Activated naive CD8-positive, alpha-beta T cell treated with anti-CD3 and anti-CD28 coated beads, Interleukin-2, amount 10 ng/mL, durations not matched to agents 7 days and 5 days (primary cell): Measurements from ENCODE around the gene BNC2. TPM values are rescaled to one million over a fixed set of nuclear protein-coding genes. Genes with fewer than 3 reads are reported as not detected.

Experiments used
- ATAC-seq: fragments of 150-1000 bp; cut with Tn5 transposase; one replicate; pipeline ENCODE4 v1.10.0; 2021; ENCODE audit warnings: low read depth, moderate library complexity
- POLR2A ChIA-PET: fragments of 350-600 bp; sonication (Branson Sonifier 250); formaldehyde crosslinking; loops from one replicate; lab custom pipeline; 2021; ENCODE audit warnings: antibody characterized with exemption; lab: Charles Lee
- DNase-seq: peaks from one replicate; pipeline ENCODE4 v3.0.0; 2021
- H3K27ac Mint-ChIP-seq: one replicate; pipeline ENCODE4 v1.8.0; 2022; ENCODE audit warnings: mild to moderate bottlenecking, mixed read lengths
- H3K27me3 Mint-ChIP-seq: one replicate; pipeline ENCODE4 v1.8.0; 2022; ENCODE audit warnings: mild to moderate bottlenecking, moderate library complexity, mixed read lengths
- H3K36me3 Mint-ChIP-seq: one replicate; pipeline ENCODE4 v1.8.0; 2021; ENCODE audit warnings: mild to moderate bottlenecking, mixed read lengths
- H3K4me1 Mint-ChIP-seq: one replicate; pipeline ENCODE4 v1.8.0; 2021; ENCODE audit warnings: mixed read lengths
- H3K4me3 Mint-ChIP-seq: one replicate; pipeline ENCODE4 v1.8.0; 2022; ENCODE audit warnings: mild to moderate bottlenecking, moderate library complexity, mixed read lengths
- H3K9me3 Mint-ChIP-seq: one replicate; pipeline ENCODE4 v1.8.0; 2021; ENCODE audit warnings: mixed read lengths
- total RNA-seq, 2 experiments: library from RNA; stranded (reverse); gene quantifications; one replicate each; pipeline ENCODE4 v1.2.3, GENCODE V29; 2021

The BNC2 gene
- total RNA-seq, 2 experiments from 2014 or later, result not detected

DNA sequence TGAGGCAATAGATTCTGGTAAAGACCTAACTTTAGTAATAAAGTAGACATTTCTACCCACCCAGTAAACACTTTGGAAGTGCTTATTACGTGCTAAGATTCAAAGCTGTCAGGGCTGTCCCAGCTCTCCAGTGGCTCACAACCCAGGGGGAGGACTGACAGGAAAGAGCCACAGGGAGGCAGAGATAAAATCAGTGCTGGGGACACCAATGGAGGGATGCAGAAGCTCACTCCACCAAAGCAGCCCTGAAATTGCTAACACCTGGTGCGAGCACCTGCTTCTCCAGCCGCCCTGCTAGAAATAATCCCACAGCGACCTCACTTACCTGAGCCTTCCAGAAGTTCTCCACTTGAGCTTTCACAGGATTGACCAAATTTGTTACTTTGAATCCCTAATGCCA is 501.0 kb downstream of the BNC2 start:
- POLR2A ChIA-PET, result no interaction called here
- H3K27me3 Mint-ChIP-seq, result no peaks in the 10 kb centered on the region
- H3K36me3 Mint-ChIP-seq, result no peaks in the 10 kb centered on the region
- no peaks in the 10 kb centered on the region for H3K9me3 Mint-ChIP-seq
- H3K4me3 Mint-ChIP-seq, result no peak overlapping the region
- DNase-seq, result no peak
- no peaks in the 10 kb centered on the region for H3K4me1 Mint-ChIP-seq
- ATAC-seq, result no peak
- no peak overlapping the region for H3K27ac Mint-ChIP-seq

DNA sequence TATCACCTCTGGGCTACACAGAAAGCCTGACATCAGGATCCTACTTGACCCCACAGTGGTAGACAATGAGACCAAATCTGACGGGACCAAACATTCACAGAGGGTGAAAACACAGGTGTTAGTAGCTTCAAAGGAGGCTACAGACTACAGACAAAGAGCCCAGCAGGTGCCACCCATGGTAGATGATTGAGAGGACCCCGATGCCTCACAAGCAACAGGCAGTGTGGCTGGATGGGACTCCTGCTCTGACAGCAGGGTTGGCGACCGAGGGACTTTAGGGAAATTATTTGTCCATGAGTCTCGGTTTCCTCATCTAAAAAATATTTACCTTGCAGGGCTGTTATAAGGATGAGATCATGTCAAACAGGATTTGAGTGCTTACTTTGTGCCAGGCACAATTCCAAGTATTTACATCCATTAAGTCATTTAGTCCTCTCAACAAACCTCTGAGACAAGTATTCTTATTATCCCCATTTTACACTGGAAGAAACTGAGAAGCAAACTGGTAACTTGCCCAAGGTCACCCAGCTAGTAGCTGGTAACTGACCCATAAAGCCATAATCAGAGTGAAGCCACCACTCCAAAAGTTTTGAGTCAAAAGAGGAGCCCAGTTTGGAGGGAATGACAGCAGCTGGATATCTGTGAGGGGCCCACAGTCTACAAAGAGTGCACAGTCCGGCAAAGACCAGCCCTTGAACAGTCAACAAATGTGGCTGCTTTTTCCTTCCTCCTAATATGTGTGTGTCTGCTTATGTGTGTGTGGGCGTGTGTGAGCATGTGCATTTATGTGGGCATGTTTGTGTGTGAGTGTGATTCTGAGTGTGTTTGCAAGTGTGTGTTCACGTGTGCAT is 502.0 kb downstream of the BNC2 start:
- DNase-seq (no peak), ATAC-seq (no peak)
- Mint-ChIP-seq H3K9me3 (no peaks in the 10 kb centered on the region), H3K27me3 (no peaks in the 10 kb centered on the region), H3K4me3 (no peak overlapping the region), H3K4me1 (no peaks in the 10 kb centered on the region), H3K27ac (no peak overlapping the region), H3K36me3 (no peaks in the 10 kb centered on the region)
- POLR2A ChIA-PET, result no interaction called here

- Mint-ChIP-seq H3K9me3 (no peaks in the 10 kb centered on the region), H3K4me1 (no peaks in the 10 kb centered on the region), H3K4me3 (no peak overlapping the region), H3K27me3 (no peaks in the 10 kb centered on the region), H3K36me3 (no peaks in the 10 kb centered on the region), H3K27ac (no peak overlapping the region)
- POLR2A ChIA-PET, result no interaction called here
- ATAC-seq (no peak), DNase-seq (no peak)
Measured at GRCh38 chr9:16367605-16368231, 502.8 kb downstream of the BNC2 start.

GRCh38 chr9:16364347-16364746 is 506.1 kb downstream of the BNC2 start:
- Mint-ChIP-seq H3K36me3 (no peaks in the 10 kb centered on the region), H3K27me3 (no peaks in the 10 kb centered on the region), H3K4me3 (no peak overlapping the region), H3K27ac (no peak overlapping the region), H3K9me3 (no peaks in the 10 kb centered on the region), H3K4me1 (no peaks in the 10 kb centered on the region)
- DNase-seq (no peak), ATAC-seq (no peak)
- POLR2A ChIA-PET, result no interaction called here

DNA sequence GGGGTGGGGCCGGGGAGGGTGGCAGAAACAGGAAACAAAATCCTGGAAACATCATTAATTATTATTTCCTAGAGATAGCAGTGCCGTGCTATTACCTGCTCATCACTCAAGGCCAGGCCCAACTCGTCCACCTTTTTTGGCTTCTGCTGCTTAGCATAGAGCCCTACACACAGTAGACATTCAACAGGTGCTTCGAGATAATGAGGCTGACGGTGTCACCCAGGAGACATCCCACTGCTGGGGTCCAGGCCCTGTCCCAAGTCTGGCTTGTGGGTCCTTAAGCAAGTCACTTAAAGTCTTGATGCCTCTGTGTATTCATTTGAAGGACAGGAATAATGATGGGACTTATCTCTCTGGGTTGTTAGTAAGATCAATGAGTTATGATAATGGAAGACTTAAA is 506.6 kb downstream of the BNC2 start:
- H3K27ac Mint-ChIP-seq, result no peak overlapping the region
- DNase-seq, result no peak
- H3K9me3 Mint-ChIP-seq, result peaks cover 2% of the 10 kb centered on the region
- H3K4me3 Mint-ChIP-seq, result no peak overlapping the region
- no peak for ATAC-seq
- H3K36me3 Mint-ChIP-seq, result no peaks in the 10 kb centered on the region
- POLR2A ChIA-PET, result no interaction called here
- H3K4me1 Mint-ChIP-seq, result no peaks in the 10 kb centered on the region
- H3K27me3 Mint-ChIP-seq, result no peaks in the 10 kb centered on the region

DNA sequence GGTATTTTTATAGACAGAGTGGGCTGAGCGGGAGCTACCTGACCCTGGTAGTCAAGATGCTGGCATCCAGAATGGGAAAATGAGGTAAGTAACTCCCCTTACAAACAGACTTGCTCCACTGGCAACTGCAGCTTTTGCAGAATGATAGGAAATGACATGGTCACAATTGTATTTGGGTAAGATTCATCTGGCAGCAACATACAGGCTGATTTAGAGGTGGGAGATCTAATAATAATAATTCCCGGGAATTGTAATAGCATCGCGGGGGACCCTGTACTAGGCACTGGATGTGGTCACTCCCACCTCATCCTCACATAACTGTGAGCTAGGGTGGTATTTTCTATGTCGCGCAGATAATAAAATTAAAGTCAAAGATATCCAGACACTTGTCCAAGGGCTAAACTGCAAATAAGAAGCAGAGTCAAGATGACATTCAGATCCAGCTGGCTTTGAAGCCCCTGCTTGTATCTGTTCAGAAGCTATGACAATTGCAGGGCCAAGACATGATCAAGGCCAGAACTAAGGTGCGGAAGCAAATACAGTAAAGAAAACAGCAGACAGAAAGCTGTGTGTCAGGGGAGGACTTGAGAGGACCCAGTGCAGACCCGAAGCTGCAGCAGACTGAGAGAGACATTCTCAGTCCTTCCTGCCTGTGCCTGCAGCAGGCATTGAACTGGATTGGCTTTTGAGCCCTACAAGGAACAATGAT is 507.2 kb downstream of the BNC2 start:
- no peaks in the 10 kb centered on the region for H3K36me3 Mint-ChIP-seq
- ATAC-seq, result no peak
- no peaks in the 10 kb centered on the region for H3K4me1 Mint-ChIP-seq
- POLR2A ChIA-PET, result no interaction called here
- no peaks in the 10 kb centered on the region for H3K27me3 Mint-ChIP-seq
- DNase-seq, result no peak
- H3K27ac Mint-ChIP-seq, result no peak overlapping the region
- no peak overlapping the region for H3K4me3 Mint-ChIP-seq
- peaks cover 2% of the 10 kb centered on the region for H3K9me3 Mint-ChIP-seq

DNA sequence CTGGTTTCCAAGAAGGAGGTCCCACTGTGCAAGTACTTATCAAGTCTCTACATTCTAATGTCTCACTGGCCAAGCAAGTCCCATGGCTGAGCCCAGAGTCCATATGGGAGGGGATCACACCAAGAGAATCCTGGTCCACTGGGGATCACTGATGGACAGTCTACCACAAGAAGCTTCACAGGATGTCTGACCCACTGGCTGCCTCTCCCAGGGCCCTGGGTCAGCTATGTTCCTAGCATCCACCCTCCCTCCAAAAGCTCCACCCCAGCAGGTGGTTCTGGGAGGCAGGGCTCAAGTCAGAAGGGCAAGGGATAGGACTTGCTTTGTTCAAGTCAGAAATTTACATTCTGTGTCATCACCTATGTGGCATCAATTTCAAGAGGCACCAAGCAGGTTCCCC is 508.5 kb downstream of the BNC2 start:
- ATAC-seq (no peak), DNase-seq (no peak)
- POLR2A ChIA-PET, result no interaction called here
- no peaks in the 10 kb centered on the region for H3K4me1 Mint-ChIP-seq
- H3K4me3 Mint-ChIP-seq, result no peak overlapping the region
- H3K36me3 Mint-ChIP-seq, result no peaks in the 10 kb centered on the region
- peaks cover 2% of the 10 kb centered on the region for H3K9me3 Mint-ChIP-seq
- H3K27ac Mint-ChIP-seq, result no peak overlapping the region
- no peaks in the 10 kb centered on the region for H3K27me3 Mint-ChIP-seq

DNA sequence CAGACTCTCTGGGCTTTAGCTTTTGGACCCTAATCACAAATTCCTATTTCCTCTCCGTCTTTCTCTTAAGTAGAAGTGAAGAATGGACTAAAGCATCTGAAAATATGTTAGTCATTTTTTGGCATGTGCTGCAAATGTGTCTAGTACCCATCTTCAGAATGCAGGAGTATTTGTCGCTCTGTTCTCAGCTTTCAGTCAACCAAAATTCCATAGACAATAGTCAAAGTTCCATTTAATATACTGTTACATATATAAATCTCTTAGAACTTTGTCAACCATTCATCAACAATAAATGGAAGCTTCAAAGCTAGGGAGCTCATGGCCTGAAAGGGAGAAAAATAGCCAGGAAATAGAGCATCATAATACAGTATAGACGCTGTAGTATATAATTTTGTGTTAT is 509.4 kb downstream of the BNC2 start:
- no peak overlapping the region for H3K27ac Mint-ChIP-seq
- DNase-seq (no peak), ATAC-seq (no peak)
- POLR2A ChIA-PET, result no interaction called here
- H3K4me3 Mint-ChIP-seq, result no peak overlapping the region
- peaks cover 2% of the 10 kb centered on the region for H3K9me3 Mint-ChIP-seq
- no peaks in the 10 kb centered on the region for H3K4me1 Mint-ChIP-seq
- H3K36me3 Mint-ChIP-seq, result no peaks in the 10 kb centered on the region
- no peaks in the 10 kb centered on the region for H3K27me3 Mint-ChIP-seq

GRCh38 chr9:16360247-16360646 is 510.2 kb downstream of the BNC2 start:
- POLR2A ChIA-PET, result no interaction called here
- Mint-ChIP-seq H3K9me3 (peaks cover 2% of the 10 kb centered on the region), H3K27ac (no peak overlapping the region), H3K27me3 (no peaks in the 10 kb centered on the region), H3K36me3 (no peaks in the 10 kb centered on the region), H3K4me1 (no peaks in the 10 kb centered on the region), H3K4me3 (no peak overlapping the region)
- DNase-seq, result no peak
- no peak for ATAC-seq
